GM10248 (cell line): ENCODE data around the gene TM9SF2.

ENCODE experiments used
- CTCF ChIA-PET: fragments of 300-600 bp; sonication (Branson Sonifier 250); formaldehyde crosslinking; extraction: SDS; loops from one replicate; lab custom pipeline; 2021; ENCODE audit warnings: antibody characterized with exemption; lab: Yijun Ruan, JAX
- POLR2A ChIA-PET: fragments of 350-650 bp; sonication (Branson Sonifier 250); formaldehyde crosslinking; extraction: SDS; loops from one replicate; lab custom pipeline; 2020; ENCODE audit warnings: antibody characterized with exemption; lab: Yijun Ruan, JAX
- DNase-seq: peaks from one replicate; pipeline ENCODE4 v3.0.0; 2012; ENCODE audit errors: extremely low spot score
- CTCF ChIP-seq: IDR thresholded peaks from 2 replicates; pipeline ENCODE4 v1.5.1; 2012; ENCODE audit warnings: mild to moderate bottlenecking, low read depth; ENCODE audit errors: extremely low read depth, missing control alignments, control extremely low read depth

The TM9SF2 gene

GRCh38 chr13:99509479-99509878, 8.2 kb downstream of the TM9SF2 start:
- ChIA-PET POLR2A (no interaction called here), CTCF (interaction anchor here (1.4 kb wide), 1 partner anchor 120 kb away, joined by 3 read pairs; no protein-coding TSS in a partner anchor)
- TF ChIP-seq CTCF = no peak

DNA sequence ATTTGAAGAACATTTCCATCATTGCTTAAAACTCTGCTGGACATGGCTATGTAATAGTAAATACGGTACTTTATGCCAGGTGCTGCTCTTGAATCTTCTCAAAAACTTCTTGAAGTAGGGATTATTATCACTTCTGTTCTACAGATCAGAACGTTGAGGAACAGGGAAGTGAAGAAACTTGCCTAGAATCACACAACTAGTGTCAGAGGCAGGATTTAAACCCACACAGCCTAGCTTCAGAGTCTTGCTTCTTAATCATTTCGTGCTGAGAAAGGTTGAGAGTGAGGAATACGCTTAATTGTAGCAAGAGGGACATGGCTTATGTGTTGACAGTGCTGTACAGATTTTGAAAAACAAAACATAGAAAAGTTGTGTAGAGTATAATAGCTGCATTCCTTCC, 13.5 kb downstream of the TM9SF2 start:
- no peak for TF ChIP-seq CTCF
- POLR2A ChIA-PET = no interaction called here
- CTCF ChIA-PET = interaction anchor here (0.9 to 3.1 kb wide), 7 partner anchors 8 to 72 kb away, joined by 3 to 12 read pairs (median 4); no protein-coding TSS in a partner anchor
- DNase-seq = no peak

More at GRCh38 chr13:99509479-99509878, 8.2 kb downstream of the TM9SF2 start:
- DNase-seq = no peak

GRCh38 chr13:99516153-99516929, 15.1 kb downstream of the TM9SF2 start:
- DNase-seq = no peak
- POLR2A ChIA-PET = no interaction called here
- CTCF ChIA-PET = interaction anchor here (0.8 to 3.6 kb wide), 9 partner anchors 9 to 81 kb away, joined by 3 to 20 read pairs (median 5); partner anchors contain the start of gene TM9SF2

GRCh38 chr13:99517577-99517976, 16.3 kb downstream of the TM9SF2 start:
- ChIA-PET CTCF (interaction anchor here (0.9 to 3.6 kb wide), 8 partner anchors 9 to 250 kb away, joined by 3 to 20 read pairs (median 4); no protein-coding TSS in a partner anchor), POLR2A (no interaction called here)
- DNase-seq = no peak
- no peak for TF ChIP-seq CTCF

More at GRCh38 chr13:99516153-99516929, 15.1 kb downstream of the TM9SF2 start:
- no peak for TF ChIP-seq CTCF

- no peak for TF ChIP-seq CTCF
- no peak for DNase-seq
- POLR2A ChIA-PET = no interaction called here
- CTCF ChIA-PET = interaction anchor here (0.9 to 3.6 kb wide), 6 partner anchors 11 to 250 kb away, joined by 3 to 20 read pairs (median 4); no protein-coding TSS in a partner anchor
Observed at GRCh38 chr13:99517984-99518383, 16.7 kb downstream of the TM9SF2 start.

GRCh38 chr13:99522298-99522697, 21.0 kb downstream of the TM9SF2 start:
- TF ChIP-seq CTCF = no peak
- POLR2A ChIA-PET = no interaction called here
- CTCF ChIA-PET = no interaction called here
- DNase-seq = no peak
